ENCODE results near the gene HIP1R.

GRCh38 chr12:122893208-122894153 lies 58.2 kb downstream of the HIP1R start:
- TF ChIP-seq CTCF (IDR thresholded peaks at IDR 0.05) (no peak), POLR2A (IDR thresholded peaks at IDR 0.05) (peak in 1 of 2 donors; percentile 63)

Data from thyroid gland (tissue), 4 donors.